Fibroblast of lung (primary cell): ENCODE data around the gene KCTD14. TPM values are rescaled to one million over a fixed set of nuclear protein-coding genes. Genes with fewer than 3 reads are reported as not detected.

Experiments
- DNase-seq, 2 donors: peaks; one replicate each; pipeline versions ENCODE4 v3.0.0 to v3.0.0-alpha.2; 2010; ENCODE audit warnings: low read depth in 2 of 2
- H2AFZ ChIP-seq: 2 replicates; pipeline ENCODE4 v1.5.1; 2012; ENCODE audit warnings: low read length, control low read depth, inconsistent platforms
- H3K27ac ChIP-seq: 2 replicates; pipeline ENCODE4 v1.5.1; 2011; ENCODE audit warnings: low read length, control low read depth; ENCODE audit not compliant: insufficient read depth
- H3K27me3 ChIP-seq: 2 replicates; pipeline ENCODE4 v1.5.1; 2011; ENCODE audit warnings: mild to moderate bottlenecking, low read length; ENCODE audit not compliant: control insufficient read depth, insufficient read depth
- H3K36me3 ChIP-seq: 2 replicates; pipeline ENCODE4 v1.5.1; 2011; ENCODE audit warnings: low read length; ENCODE audit not compliant: control insufficient read depth, insufficient read depth
- H3K4me1 ChIP-seq: 2 replicates; pipeline ENCODE4 v1.5.1; 2011; ENCODE audit warnings: low read length; ENCODE audit not compliant: control insufficient read depth, insufficient read depth; ENCODE audit errors: extremely low read depth
- H3K4me2 ChIP-seq: 2 replicates; pipeline ENCODE4 v1.5.1; 2011; ENCODE audit warnings: low read length, control low read depth; ENCODE audit not compliant: insufficient read depth; ENCODE audit errors: extremely low read depth
- H3K4me3 ChIP-seq, 4 experiments: fragments of 200-600 bp in 1 of 4; sonication (generic) in 1 of 4; replicated peaks in 1 of 4; 2 replicates each; pipeline ENCODE4 v1.5.1; 2011 to 2016; ENCODE audit warnings: low read length in 4 of 4, low read depth in 3 of 4, mild to moderate bottlenecking in 3 of 4, control low read depth in 2 of 4, inconsistent platforms in 1 of 4, mixed read lengths in 1 of 4; ENCODE audit not compliant: insufficient read depth in 1 of 4; ENCODE audit errors: control extremely low read depth in 1 of 4
- H3K79me2 ChIP-seq: 2 replicates; pipeline ENCODE4 v1.5.1; 2012; ENCODE audit warnings: mild to moderate bottlenecking, low read length, inconsistent platforms; ENCODE audit not compliant: control insufficient read depth, insufficient read depth
- H3K9ac ChIP-seq: 2 replicates; pipeline ENCODE4 v1.5.1; 2011; ENCODE audit warnings: mild to moderate bottlenecking, low read length, control low read depth; ENCODE audit not compliant: insufficient read depth
- H3K9me3 ChIP-seq: 2 replicates; pipeline ENCODE4 v1.5.1; 2012; ENCODE audit warnings: low read depth, low read length; ENCODE audit not compliant: control insufficient read depth, insufficient read depth
- H4K20me1 ChIP-seq: 2 replicates; pipeline ENCODE4 v1.5.1; 2011; ENCODE audit warnings: low read length; ENCODE audit not compliant: control insufficient read depth, insufficient read depth; ENCODE audit errors: extremely low read depth
- EZH2 ChIP-seq: IDR thresholded peaks from 2 replicates; pipeline ENCODE4 v1.5.1; 2012; ENCODE audit warnings: low read length, control low read depth, mild to moderate bottlenecking; ENCODE audit errors: missing control alignments
- polyA plus RNA-seq, 2 donors: library from polyadenylated mRNA; depleted of rRNA in 1 of 2; stranded (reverse) in 1 of 2; unstranded in 1 of 2; fragments of >200 nt; gene quantifications; 2 replicates each; pipeline ENCODE4 v1.2.1, GENCODE V29; 2011 to 2012; ENCODE audit warnings: missing spikeins in 1 of 2
- total RNA-seq: library from RNA; depleted of rRNA; stranded (reverse); fragments of >200 nt; gene quantifications from 2 replicates; pipeline ENCODE4 v1.2.1, GENCODE V29; 2014
- TF ChIP-seq, protein P1 (sequence below), 2 donors: IDR thresholded peaks in 1 of 2; conservative IDR thresholded peaks in 1 of 2; 1 replicate in 1 of 2; 2 replicates in 1 of 2; pipeline ENCODE4 v1.5.1; 2011 to 2012; ENCODE audit warnings: low read length in 2 of 2, control low read depth in 1 of 2, inconsistent platforms in 1 of 2, low read depth in 1 of 2, mild to moderate bottlenecking in 1 of 2

KCTD14 gene
- total and polyA plus RNA-seq, 2 donors (not counting 1 experiment from before 2014, with no cell fraction given): 0.33 to 2.5 TPM

DNA sequence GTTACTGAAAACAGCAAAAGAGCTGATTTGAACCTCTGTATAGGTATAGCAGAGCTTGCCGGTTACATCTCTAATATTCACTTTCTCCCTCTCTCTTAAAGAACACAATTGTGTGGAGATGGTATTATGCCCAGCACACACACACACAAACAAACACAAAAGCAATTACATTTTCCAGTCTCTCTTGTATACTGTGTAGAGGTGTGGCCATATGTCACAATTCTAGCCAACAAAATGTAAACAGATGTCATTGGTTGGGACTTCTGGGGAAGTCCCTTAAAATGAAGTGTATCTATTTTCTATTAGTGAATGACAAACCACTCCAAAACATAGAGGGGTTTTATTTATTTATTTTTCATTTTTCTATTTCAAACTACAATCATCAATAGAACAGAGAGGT, 12.8 kb downstream of the KCTD14 start:
- Histone ChIP-seq H3K4me3 (no peak overlapping the region), H3K4me1 (no peaks in the 10 kb centered on the region), H3K27me3 (no peaks in the 10 kb centered on the region), H3K9ac (no peak overlapping the region), H4K20me1 (no peaks in the 10 kb centered on the region), H3K79me2 (no peaks in the 10 kb centered on the region), H3K27ac (no peak overlapping the region), H3K4me2 (no peak overlapping the region), H3K9me3 (no peaks in the 10 kb centered on the region), H3K36me3 (no peaks in the 10 kb centered on the region), H2AFZ (no peak overlapping the region)
- TF ChIP-seq, protein P1, sequence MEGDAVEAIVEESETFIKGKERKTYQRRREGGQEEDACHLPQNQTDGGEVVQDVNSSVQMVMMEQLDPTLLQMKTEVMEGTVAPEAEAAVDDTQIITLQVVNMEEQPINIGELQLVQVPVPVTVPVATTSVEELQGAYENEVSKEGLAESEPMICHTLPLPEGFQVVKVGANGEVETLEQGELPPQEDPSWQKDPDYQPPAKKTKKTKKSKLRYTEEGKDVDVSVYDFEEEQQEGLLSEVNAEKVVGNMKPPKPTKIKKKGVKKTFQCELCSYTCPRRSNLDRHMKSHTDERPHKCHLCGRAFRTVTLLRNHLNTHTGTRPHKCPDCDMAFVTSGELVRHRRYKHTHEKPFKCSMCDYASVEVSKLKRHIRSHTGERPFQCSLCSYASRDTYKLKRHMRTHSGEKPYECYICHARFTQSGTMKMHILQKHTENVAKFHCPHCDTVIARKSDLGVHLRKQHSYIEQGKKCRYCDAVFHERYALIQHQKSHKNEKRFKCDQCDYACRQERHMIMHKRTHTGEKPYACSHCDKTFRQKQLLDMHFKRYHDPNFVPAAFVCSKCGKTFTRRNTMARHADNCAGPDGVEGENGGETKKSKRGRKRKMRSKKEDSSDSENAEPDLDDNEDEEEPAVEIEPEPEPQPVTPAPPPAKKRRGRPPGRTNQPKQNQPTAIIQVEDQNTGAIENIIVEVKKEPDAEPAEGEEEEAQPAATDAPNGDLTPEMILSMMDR (conservative IDR thresholded peaks at IDR 0.05 in 1 of 2, IDR thresholded peaks at IDR 0.05 in 1 of 2; ENCODE audit: low read depth in 1 of 2, low read length in 2 of 2): no peak
- TF ChIP-seq EZH2: no peak
- no peak for DNase-seq

DNA sequence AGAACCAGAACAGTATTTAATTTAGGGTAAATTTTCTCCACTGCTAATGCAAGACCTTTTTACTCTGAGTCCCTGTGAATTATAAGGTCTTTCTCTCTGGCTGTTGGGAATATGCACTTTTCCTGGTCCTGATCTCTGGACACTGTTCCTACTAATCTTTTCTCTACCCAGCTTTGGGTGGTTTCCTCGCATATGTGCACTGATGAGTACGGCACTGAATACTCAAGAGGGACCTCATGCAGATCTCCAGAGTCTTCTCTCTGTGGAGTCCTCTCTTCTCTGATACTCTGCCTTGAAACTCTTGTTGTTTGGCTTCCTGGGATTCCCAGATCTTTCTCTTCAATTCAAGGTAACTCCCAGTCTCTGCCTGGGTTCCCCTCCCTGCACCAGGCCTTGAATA, 14.0 kb downstream of the KCTD14 start:
- Histone ChIP-seq H3K4me1 (no peaks in the 10 kb centered on the region), H3K79me2 (no peaks in the 10 kb centered on the region), H3K4me2 (no peak overlapping the region), H3K36me3 (no peaks in the 10 kb centered on the region), H3K27ac (no peak overlapping the region), H3K9ac (no peak overlapping the region), H3K4me3 (no peak overlapping the region), H3K9me3 (no peaks in the 10 kb centered on the region), H4K20me1 (no peaks in the 10 kb centered on the region), H2AFZ (no peak overlapping the region), H3K27me3 (no peaks in the 10 kb centered on the region)
- no peak for DNase-seq
- no peak for TF ChIP-seq EZH2
- TF ChIP-seq, protein P1 (conservative IDR thresholded peaks at IDR 0.05 in 1 of 2, IDR thresholded peaks at IDR 0.05 in 1 of 2; ENCODE audit: low read depth in 1 of 2, low read length in 2 of 2): no peak

DNA sequence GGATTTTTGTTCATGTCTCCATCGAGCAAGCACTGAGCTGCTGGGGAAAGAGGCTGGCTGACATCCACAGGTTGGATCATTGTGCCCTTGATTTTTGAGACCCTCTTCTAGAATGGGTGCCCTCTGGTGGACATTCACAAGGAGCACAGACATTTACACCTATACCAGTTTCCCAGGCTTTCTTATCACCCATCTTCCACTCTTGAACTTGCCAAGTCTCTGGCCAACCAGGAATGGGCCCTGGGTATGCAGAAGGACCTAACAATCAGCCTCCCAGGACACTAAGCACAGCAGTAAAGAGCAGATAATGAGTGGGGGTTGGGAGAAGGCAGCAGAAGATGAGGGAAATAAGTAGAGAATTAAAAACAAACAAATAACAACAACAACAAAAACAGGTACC, 22.9 kb downstream of the KCTD14 start:
- no peak overlapping the region for H3K27ac ChIP-seq
- H3K4me2 ChIP-seq: no peak overlapping the region
- H2AFZ ChIP-seq: no peak overlapping the region
- H3K27me3 ChIP-seq: peaks cover 2% of the 10 kb centered on the region
- no peaks in the 10 kb centered on the region for H3K9me3 ChIP-seq
- no peaks in the 10 kb centered on the region for H4K20me1 ChIP-seq
- TF ChIP-seq, protein P1 (conservative IDR thresholded peaks at IDR 0.05 in 1 of 2, IDR thresholded peaks at IDR 0.05 in 1 of 2; ENCODE audit: low read depth in 1 of 2, low read length in 2 of 2): peak; percentile 65 to 78
- TF ChIP-seq EZH2: no peak
- H3K36me3 ChIP-seq: no peaks in the 10 kb centered on the region
- H3K4me3 ChIP-seq: no peak overlapping the region
- H3K79me2 ChIP-seq: no peaks in the 10 kb centered on the region
- H3K4me1 ChIP-seq: no peaks in the 10 kb centered on the region
- H3K9ac ChIP-seq: no peak overlapping the region
- DNase-seq: peak; percentile 70 to 82
